Neural progenitor cell (in vitro differentiated cells): ENCODE results near the gene BIRC5.

Experiments used
- EZH2phosphoT487 ChIP-seq: fragments of 200-600 bp; sonication (generic); IDR thresholded peaks from 2 replicates; pipeline ENCODE4 v1.6.1; 2017; ENCODE audit warnings: antibody characterized with exemption
- TF ChIP-seq, protein P1 (sequence below): fragments of 200-600 bp; sonication (generic); IDR thresholded peaks from 2 replicates; pipeline ENCODE4 v1.5.1; 2017; ENCODE audit warnings: antibody characterized with exemption, mild to moderate bottlenecking

DNA sequence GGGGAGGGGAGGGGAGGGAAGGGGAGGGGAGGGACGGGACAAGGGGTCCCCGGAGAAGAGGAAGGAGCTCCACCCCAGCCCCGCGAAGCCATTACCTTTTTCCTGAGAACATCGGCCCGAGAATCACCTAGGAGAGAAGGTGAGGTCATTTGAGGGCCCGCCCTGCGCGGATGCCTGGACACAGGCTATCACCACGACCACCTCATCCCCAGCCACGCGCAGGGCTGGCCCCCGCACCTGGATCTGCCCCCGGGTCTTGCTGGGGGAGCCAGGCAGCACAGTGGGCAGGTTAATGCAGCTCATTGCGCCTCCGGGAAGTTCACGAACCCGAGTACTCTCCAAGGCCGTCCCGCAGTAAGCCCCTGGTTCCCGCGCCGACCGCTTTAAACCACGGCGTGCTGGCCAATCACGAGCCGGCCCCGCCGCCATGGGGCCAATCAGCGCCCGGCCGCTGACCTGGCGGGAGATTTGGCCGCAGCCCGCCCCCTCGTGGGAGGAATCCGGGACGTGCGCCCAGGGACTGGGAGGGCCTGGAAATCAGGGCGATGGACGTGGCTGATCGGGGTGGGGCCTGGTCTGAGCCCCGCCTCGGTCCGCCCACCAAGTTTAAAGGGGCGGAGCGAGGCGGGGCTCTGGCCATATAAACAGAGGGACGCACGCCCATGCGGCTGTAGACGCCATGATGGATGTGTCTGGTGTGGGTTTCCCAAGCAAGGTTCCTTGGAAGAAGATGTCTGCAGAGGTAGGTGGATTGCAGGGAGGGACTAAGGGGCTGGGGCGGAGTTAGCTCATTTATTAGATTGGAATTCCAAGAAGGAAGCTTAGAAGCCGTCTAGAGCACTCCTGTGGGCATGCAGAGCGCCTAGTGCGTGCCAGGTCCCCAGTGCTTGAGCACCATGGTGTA, 27.1 kb upstream of the BIRC5 start, which contains the start of the genes AFMID and TK1:
- TF ChIP-seq, protein P1, sequence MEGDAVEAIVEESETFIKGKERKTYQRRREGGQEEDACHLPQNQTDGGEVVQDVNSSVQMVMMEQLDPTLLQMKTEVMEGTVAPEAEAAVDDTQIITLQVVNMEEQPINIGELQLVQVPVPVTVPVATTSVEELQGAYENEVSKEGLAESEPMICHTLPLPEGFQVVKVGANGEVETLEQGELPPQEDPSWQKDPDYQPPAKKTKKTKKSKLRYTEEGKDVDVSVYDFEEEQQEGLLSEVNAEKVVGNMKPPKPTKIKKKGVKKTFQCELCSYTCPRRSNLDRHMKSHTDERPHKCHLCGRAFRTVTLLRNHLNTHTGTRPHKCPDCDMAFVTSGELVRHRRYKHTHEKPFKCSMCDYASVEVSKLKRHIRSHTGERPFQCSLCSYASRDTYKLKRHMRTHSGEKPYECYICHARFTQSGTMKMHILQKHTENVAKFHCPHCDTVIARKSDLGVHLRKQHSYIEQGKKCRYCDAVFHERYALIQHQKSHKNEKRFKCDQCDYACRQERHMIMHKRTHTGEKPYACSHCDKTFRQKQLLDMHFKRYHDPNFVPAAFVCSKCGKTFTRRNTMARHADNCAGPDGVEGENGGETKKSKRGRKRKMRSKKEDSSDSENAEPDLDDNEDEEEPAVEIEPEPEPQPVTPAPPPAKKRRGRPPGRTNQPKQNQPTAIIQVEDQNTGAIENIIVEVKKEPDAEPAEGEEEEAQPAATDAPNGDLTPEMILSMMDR, result peak; percentile 95
- TF ChIP-seq EZH2phosphoT487, result no peak
